HepG2 (cell line): ENCODE results near the gene KRT76. TPM values are rescaled to one million over a fixed set of nuclear protein-coding genes. Genes with fewer than 3 reads are reported as not detected.

Source experiments
- KIAA2018 ChIP-seq: sonication (generic); formaldehyde crosslinking; IDR thresholded peaks from 2 replicates; pipeline ENCODE4 v1.5.0; 2020; ENCODE audit warnings: mild to moderate bottlenecking, missing genetic modification reagents, borderline replicate concordance
- ZSCAN5A ChIP-seq: sonication (generic); formaldehyde crosslinking; IDR thresholded peaks from 2 replicates; pipeline ENCODE4 v1.8.0; 2022; ENCODE audit warnings: mild to moderate bottlenecking, missing genetic modification reagents, borderline replicate concordance
- polyA plus RNA-seq, 8 experiments: library from polyadenylated mRNA; depleted of rRNA in 3 of 8; stranded (reverse) in 7 of 8; unstranded in 1 of 8; fragments of >200 nt; fragmentation: Illumina TruSeq in 4 of 8; extraction: Trizol in 4 of 8; gene quantifications; 2 replicates each; pipeline versions ENCODE4 v1.2.1 to v1.2.3, GENCODE V29; 2011 to 2016; ENCODE audit warnings: low read depth in 4 of 8, missing spikeins in 1 of 8, mixed read lengths in 1 of 8; ENCODE audit not compliant: insufficient read depth in 1 of 8
- total RNA-seq, 5 experiments: library from RNA; depleted of rRNA; stranded (reverse); fragments of >200 nt; fragmentation: Illumina TruSeq; extraction: Trizol; gene quantifications; 2 replicates each; pipeline ENCODE4 v1.2.3, GENCODE V29; 2016; ENCODE audit warnings: low read depth in 1 of 5

KRT76 gene
- total and polyA plus RNA-seq, 2 of the 13 experiments (the other 11 are each of a cell fraction or from before 2014, with no cell fraction given) = not detected

DNA sequence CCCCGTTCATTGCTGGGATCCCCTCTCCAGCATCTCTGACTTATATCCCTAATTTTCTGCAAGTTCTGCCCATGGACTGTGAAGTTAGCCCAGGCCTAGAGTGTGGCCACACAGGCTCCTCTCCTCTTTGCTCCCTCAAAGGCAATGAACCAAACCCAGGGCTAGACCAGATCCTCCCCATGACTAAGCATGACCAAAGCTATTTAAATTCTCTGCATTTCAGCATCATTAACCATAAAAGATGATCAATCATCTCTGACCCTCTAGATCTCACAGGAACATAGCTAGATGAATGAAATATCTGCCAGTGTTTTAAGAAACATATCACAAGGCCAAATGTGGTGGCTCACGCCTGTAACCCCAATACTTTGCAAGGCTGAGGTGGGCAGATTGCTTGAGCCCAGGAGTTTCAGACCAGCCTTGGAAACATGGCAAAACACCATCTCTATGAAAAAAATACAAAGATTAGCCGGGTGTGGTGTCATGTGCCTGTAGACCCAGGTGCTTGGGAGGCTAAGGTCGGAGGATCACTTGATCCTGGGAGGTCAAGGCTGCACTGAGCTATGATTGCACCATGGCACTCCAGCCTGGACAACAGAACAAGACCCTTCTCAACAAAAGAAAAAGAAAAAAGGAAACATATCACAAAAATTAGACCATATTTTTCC lies 21.0 kb upstream of the KRT76 start (continued):
- no peak for TF ChIP-seq KIAA2018 (CRISPR knock-in tag)
- TF ChIP-seq ZSCAN5A = no peak
